Measurements from ENCODE around the gene MRPS18C. TPM values are rescaled to one million over a fixed set of nuclear protein-coding genes. Genes with fewer than 3 reads are reported as not detected.

The MRPS18C gene
- total RNA-seq, 3 donors from 2014 or later = 13.8 to 25.9 (median 16.8) TPM

- DNase-seq (ENCODE audit: low spot score in 2 of 2) = no peak
- Histone ChIP-seq H3K9me3 (no peaks in the 10 kb centered on the region), H3K27ac (no peak overlapping the region), H3K27me3 (no peaks in the 10 kb centered on the region), H3K4me3 (no peak overlapping the region), H3K4me1 (no peaks in the 10 kb centered on the region), H3K36me3 (no peaks in the 10 kb centered on the region)
- intact Hi-C loops (cut with DNase I; ENCODE audit: low total_unique reads) = no loop called here
- TF ChIP-seq CTCF (IDR thresholded peaks at IDR 0.05) (no peak), POLR2AphosphoS5 (IDR thresholded peaks at IDR 0.05) (no peak), POLR2A (IDR thresholded peaks at IDR 0.05) (no peak)
Measured at GRCh38 chr4:83431200-83431599, 24.7 kb upstream of the MRPS18C start.

- Histone ChIP-seq H3K36me3 (no peaks in the 10 kb centered on the region), H3K27ac (no peak overlapping the region), H3K9me3 (no peaks in the 10 kb centered on the region), H3K4me1 (no peaks in the 10 kb centered on the region), H3K27me3 (no peaks in the 10 kb centered on the region), H3K4me3 (no peak overlapping the region)
- TF ChIP-seq POLR2AphosphoS5 (IDR thresholded peaks at IDR 0.05) (no peak), POLR2A (IDR thresholded peaks at IDR 0.05) (no peak), CTCF (IDR thresholded peaks at IDR 0.05) (no peak)
- DNase-seq (ENCODE audit: low spot score in 2 of 2) = no peak
- intact Hi-C loops (cut with DNase I; ENCODE audit: low total_unique reads) = no loop called here
Measured at GRCh38 chr4:83436680-83437079, 19.2 kb upstream of the MRPS18C start.

- intact Hi-C loops (cut with DNase I; ENCODE audit: low total_unique reads) = no loop called here
Measured at GRCh38 chr4:83438719-83439118, 17.1 kb upstream of the MRPS18C start.

GRCh38 chr4:83440148-83440814 lies 15.6 kb upstream of the MRPS18C start:
- intact Hi-C loops (cut with DNase I; ENCODE audit: low total_unique reads) = no loop called here

More at GRCh38 chr4:83438719-83439118, 17.1 kb upstream of the MRPS18C start:
- H3K27me3 ChIP-seq = no peaks in the 10 kb centered on the region
- no peaks in the 10 kb centered on the region for H3K36me3 ChIP-seq
- no peaks in the 10 kb centered on the region for H3K4me1 ChIP-seq
- H3K27ac ChIP-seq = no peak overlapping the region
- H3K9me3 ChIP-seq = no peaks in the 10 kb centered on the region
- TF ChIP-seq POLR2A (IDR thresholded peaks at IDR 0.05) (no peak), POLR2AphosphoS5 (IDR thresholded peaks at IDR 0.05) (no peak), CTCF (IDR thresholded peaks at IDR 0.05) (no peak)
- H3K4me3 ChIP-seq = no peak overlapping the region
- DNase-seq (ENCODE audit: low spot score in 2 of 2) = no peak

More at GRCh38 chr4:83440148-83440814, 15.6 kb upstream of the MRPS18C start:
- H3K36me3 ChIP-seq = no peaks in the 10 kb centered on the region
- H3K4me3 ChIP-seq = no peak overlapping the region
- no peak for DNase-seq (ENCODE audit: low spot score in 2 of 2)
- H3K4me1 ChIP-seq = no peaks in the 10 kb centered on the region
- H3K27ac ChIP-seq = no peak overlapping the region
- TF ChIP-seq CTCF (IDR thresholded peaks at IDR 0.05) = no peak
- no peak for TF ChIP-seq POLR2A (IDR thresholded peaks at IDR 0.05)
- TF ChIP-seq POLR2AphosphoS5 (IDR thresholded peaks at IDR 0.05) = no peak
- no peaks in the 10 kb centered on the region for H3K9me3 ChIP-seq
- no peaks in the 10 kb centered on the region for H3K27me3 ChIP-seq
